ENCODE data around the gene PRDM11.
"Not testable (repeated sequence)": the region's sequence is repeated elsewhere in the genome, so short reads cannot be mapped to it uniquely, and the experiment has no call there.

Gene PRDM11

GRCh38 chr11:45146072-45147016 is at the start of gene PRDM11:
Gene PRDM11, plus strand, starts transcription at chr11:45146639. Its CDS starts 35,128 bp downstream, at chr11:45181767.
- DNase-seq (ENCODE audit: low read depth) = peak; percentile 74

DNA sequence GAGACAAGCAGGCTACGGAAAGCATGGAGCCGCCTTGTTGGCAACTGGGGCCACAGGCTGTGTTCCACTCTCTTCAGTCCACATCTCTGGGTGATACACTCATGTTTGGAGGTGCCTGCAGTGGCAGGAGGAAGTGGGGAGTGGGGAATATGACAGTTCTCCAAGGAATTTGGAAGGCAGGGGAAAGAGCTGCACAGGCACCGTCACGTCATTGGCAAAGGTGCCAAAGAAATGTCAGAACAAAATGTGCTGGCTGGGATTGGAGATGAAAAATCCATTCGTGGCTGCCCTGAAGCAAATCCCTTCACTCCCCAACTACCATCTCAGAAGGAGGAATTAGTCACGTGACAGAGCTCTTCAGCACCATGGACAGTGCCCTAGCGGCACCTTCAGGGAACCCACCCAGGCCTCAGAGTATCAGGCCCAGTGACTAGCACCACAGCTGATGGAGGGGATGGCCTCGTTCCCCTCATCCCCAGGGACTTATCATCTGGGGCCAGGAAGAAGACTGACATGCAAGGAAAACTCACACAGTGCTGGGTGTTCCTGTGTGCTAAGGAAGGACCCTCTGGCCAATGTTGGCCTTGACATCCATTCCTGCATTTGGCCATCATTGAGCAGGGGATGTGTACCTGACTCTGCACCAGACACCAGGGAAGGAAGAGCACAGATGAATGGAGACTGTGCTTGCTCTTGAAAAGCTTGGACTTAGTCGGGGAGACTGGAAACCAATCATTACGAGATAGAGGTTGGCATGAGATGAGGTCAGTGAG is 48.5 kb upstream of the PRDM11 start:
- DNase-seq (ENCODE audit: low read depth) = peak; percentile 63

DNA sequence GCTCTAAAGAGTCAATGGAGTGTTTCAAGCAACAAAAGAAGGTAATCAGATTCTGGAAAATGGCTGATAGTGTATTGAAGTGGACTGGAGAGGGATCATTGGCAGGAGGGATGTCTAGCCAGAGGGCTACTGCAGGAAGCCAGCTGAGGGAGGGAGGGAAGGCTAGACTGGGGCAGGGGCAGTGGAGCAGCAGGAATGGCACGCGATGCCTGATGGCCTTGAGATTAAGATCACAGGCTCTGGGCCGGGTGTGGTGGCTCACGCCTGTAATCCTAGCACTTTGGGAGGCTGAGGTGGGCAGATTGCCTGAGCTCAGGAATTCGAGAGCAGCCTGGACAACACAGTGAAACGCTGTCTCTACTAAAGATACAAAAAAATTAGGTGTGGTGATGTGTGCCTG is 47.5 kb upstream of the PRDM11 start:
- DNase-seq (ENCODE audit: low read depth) = no peak

- DNase-seq (ENCODE audit: low read depth) = peak; percentile 58
These were observed 46.1 kb upstream of the PRDM11 start for GRCh38 chr11:45100339-45100738.

GRCh38 chr11:45102361-45102809 is 44.1 kb upstream of the PRDM11 start:
- no peak for DNase-seq (ENCODE audit: low read depth)

GRCh38 chr11:45102810-45103621 is 43.4 kb upstream of the PRDM11 start:
- DNase-seq (ENCODE audit: low read depth) = peak; percentile 74

DNA sequence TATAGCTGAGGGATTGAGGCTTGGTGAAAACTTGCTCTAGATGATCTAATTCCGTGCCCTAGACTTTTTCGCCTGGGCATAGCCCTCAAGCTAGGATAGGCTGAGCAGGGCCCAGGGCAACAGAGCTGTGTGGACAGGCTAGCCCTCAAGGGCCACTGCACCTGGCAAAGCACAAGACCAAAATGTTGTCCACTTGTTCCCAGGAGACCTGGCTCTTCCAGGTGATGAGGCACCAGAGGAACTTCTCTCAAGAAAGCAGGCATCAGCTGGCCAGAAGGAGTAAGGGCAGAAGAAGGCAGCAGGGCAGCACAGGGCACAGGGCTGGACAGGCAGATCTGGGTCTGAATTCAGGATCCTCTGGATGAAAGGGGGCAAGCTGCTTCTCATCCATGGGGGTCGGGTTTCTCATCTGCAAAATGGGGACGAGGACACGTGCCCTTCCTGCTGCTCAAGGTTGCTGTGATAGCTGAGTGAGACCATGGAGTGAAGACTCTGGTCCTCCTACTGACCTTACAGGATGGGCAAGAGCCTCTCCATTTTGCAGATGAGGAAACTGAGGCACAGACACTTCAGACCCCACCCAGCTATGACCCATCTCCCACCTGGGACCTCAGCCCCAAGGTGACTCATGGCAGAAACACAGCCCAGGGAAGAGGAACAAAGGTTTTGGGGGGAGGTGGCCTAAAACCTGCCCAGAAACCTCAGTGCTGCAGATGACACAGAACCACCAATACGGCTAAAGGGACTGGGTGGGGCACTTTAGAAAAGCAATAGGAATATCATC is 42.2 kb upstream of the PRDM11 start:
- DNase-seq (ENCODE audit: low read depth) = no peak

DNA sequence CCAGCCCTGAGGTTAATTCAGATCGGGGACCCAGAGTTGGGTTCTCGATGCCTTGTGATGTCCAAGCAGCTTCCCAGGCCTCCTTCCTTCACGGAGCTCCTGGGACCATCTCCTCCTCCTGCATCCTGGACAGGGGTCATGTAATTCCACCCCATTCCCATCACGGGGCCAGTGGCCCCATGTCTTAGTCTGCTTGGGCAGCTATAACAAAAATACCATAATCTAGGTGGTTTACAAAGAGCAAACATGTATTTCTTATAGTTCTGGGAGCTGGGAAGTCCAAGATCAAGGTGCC is 41.7 kb upstream of the PRDM11 start:
- DNase-seq (ENCODE audit: low read depth) = no peak

- DNase-seq (ENCODE audit: low read depth) = peak; percentile 44
These were observed 41.0 kb upstream of the PRDM11 start for GRCh38 chr11:45105233-45105983.

GRCh38 chr11:45105984-45106375 is 40.5 kb upstream of the PRDM11 start:
- DNase-seq (ENCODE audit: low read depth) = no peak

- DNase-seq (ENCODE audit: low read depth) = no peak
These were observed 40.0 kb upstream of the PRDM11 start for GRCh38 chr11:45106440-45106839.

DNA sequence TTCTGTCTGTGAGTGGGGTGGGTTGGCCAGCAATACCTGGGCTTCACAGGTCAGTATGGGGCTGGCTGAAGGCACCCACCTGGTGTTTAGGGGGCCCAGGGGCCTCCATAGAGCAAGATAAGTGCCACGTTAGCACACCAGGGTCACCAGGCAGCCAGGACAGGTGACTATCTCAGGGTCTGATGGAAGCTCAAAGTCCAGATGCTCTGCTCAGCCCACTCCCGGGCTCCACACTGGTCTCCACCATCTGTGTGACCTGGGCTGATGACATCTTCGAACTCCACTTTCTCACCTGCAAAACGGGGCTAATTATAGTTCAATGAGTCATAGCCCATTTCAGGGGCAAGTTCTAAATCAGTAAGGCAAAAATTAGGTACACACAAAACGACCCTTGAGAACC is 39.4 kb upstream of the PRDM11 start:
- DNase-seq (ENCODE audit: low read depth) = no peak

GRCh38 chr11:45108070-45109064 is 38.1 kb upstream of the PRDM11 start:
- no peak for DNase-seq (ENCODE audit: low read depth)

DNA sequence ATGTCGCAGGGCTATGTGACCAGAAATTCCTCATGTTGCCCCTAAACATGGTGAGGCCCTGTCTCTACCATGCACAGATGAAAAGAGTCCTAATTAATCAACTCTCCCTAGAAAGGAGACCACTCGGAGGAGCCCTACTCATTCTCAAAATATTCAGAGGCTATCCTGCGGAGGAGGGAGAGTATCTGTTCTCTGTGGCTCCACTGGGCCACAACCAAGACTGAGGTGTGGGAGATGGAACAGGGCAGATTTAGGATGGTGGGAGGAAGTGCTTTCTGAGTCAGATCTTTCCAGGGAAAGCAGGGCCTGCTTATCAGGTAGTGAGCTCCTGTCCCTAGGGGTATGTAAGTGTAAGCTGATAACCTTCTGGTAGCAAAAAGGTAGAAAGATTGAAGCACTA is 37.0 kb upstream of the PRDM11 start:
- DNase-seq (ENCODE audit: low read depth) = peak; percentile 7

- peak; percentile 61 for DNase-seq (ENCODE audit: low read depth)
These were observed 35.9 kb upstream of the PRDM11 start for GRCh38 chr11:45110562-45110961.

GRCh38 chr11:45113807-45114206 is 32.6 kb upstream of the PRDM11 start:
- no peak for DNase-seq (ENCODE audit: low read depth)

DNA sequence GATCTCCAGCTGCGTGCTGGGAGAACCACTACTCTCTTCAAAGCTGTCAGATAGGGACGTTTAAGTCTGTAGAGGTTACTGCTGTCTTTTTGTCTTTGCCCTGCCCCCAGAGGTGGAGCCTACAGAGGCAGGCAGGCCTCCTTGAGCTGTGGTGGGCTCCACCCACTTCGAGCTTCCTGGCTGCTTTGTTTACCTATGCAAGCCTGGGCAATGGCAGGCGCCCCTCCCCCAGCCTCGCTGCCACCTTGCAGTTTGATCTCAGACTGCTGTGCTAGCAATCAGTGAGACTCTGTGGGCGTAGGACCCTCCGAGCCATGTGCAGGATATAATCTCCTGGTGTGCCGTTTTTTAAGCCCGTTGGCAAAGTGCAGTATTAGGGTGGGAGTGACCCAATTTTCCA is 18.6 kb upstream of the PRDM11 start:
- DNase-seq (ENCODE audit: low read depth) = not testable (repeated sequence)

- DNase-seq (ENCODE audit: low read depth) = no peak
These were observed 12.6 kb upstream of the PRDM11 start for GRCh38 chr11:45133878-45134277.

DNA sequence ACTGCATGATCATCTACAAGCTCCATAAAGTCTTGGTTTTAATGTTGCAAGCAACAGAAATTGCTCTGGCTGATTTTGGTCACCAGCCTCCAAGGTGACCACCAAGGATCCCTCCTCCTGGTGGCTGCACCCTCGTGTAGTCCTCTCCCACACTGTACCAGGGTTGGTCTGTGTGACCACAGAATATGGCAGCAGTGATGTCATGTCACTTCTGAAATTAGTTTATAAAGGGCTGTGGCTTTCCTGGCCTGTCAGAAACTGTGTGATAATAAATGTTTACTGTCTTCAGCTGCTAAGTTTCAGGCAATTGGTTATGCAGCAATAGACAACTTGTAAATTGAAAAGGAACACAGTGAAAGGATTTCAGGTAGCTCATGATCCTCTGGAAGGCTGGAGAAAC is 5.3 kb upstream of the PRDM11 start:
- DNase-seq (ENCODE audit: low read depth) = no peak

DNA sequence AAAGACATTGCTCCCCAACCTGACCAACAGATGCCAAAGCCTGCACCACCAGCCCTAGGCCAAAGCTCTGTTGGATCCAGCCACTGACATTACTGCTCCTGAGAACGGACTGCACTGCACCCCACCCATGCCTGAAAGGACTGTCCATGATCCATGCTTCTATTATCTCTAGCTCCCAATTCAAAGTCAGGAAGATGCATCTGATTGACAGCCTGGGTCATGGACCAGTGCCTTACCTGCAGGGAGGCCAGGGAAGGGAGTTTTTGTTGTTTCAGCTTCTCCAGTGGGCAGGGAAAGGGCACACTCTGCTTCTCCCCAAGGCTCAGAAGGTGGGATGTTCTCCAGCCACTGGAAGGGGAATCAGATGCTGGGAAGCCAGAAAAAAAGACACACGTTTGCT is 4.8 kb upstream of the PRDM11 start:
- no peak for DNase-seq (ENCODE audit: low read depth)

Measured in amniotic epithelial cell (primary cell).